H9 (cell line): ENCODE results near the gene AHDC1. TPM values are rescaled to one million over a fixed set of nuclear protein-coding genes. Genes with fewer than 3 reads are reported as not detected.

Experiments
- DNase-seq: peaks from one replicate; pipeline ENCODE4 v3.0.0-alpha.2; 2017
- H2AFZ ChIP-seq: one replicate; pipeline ENCODE4 v1.6.1; 2013; ENCODE audit warnings: mild to moderate bottlenecking, low read length, control low read depth, moderate library complexity
- H2AK5ac ChIP-seq: 2 replicates; pipeline ENCODE4 v1.6.1; 2013; ENCODE audit warnings: low read length, control low read depth, mixed read lengths; ENCODE audit not compliant: insufficient read length
- H2BK120ac ChIP-seq: one replicate; pipeline ENCODE4 v1.6.1; 2013; ENCODE audit warnings: low read depth, mild to moderate bottlenecking, low read length, control low read depth, inconsistent platforms; ENCODE audit not compliant: poor library complexity, severe bottlenecking
- H2BK12ac ChIP-seq: 2 replicates; pipeline ENCODE4 v1.6.1; 2013; ENCODE audit warnings: low read length, control low read depth, mixed read lengths, low read depth; ENCODE audit not compliant: insufficient read length
- H2BK15ac ChIP-seq: 2 replicates; pipeline ENCODE4 v1.6.1; 2013; ENCODE audit warnings: low read depth, low read length, control low read depth
- H2BK20ac ChIP-seq: one replicate; pipeline ENCODE4 v1.6.1; 2013; ENCODE audit warnings: low read depth, mild to moderate bottlenecking, low read length, control low read depth, inconsistent platforms; ENCODE audit not compliant: poor library complexity, severe bottlenecking
- H2BK5ac ChIP-seq: 2 replicates; pipeline ENCODE4 v1.6.1; 2013; ENCODE audit warnings: low read length, control low read depth, mixed read lengths; ENCODE audit not compliant: insufficient read length
- H3K14ac ChIP-seq: 2 replicates; pipeline ENCODE4 v1.6.1; 2013; ENCODE audit warnings: low read length, control low read depth; ENCODE audit not compliant: insufficient read depth
- H3K18ac ChIP-seq: 2 replicates; pipeline ENCODE4 v1.6.1; 2013; ENCODE audit warnings: low read depth, mild to moderate bottlenecking, mixed read lengths, low read length, control low read depth; ENCODE audit not compliant: insufficient read length
- H3K23ac ChIP-seq: 2 replicates; pipeline ENCODE4 v1.6.1; 2013; ENCODE audit warnings: low read length, control low read depth, mixed read lengths, low read depth; ENCODE audit not compliant: insufficient read length
- H3K23me2 ChIP-seq: 2 replicates; pipeline ENCODE4 v1.6.1; 2013; ENCODE audit warnings: low read depth, mild to moderate bottlenecking, mixed read lengths, low read length, control low read depth; ENCODE audit not compliant: insufficient read length, poor library complexity, severe bottlenecking
- H3K27ac ChIP-seq: 2 replicates; pipeline ENCODE4 v1.5.1; 2013; ENCODE audit warnings: low read length, control low read depth, mixed read lengths, low read depth; ENCODE audit not compliant: insufficient read length
- H3K27me3 ChIP-seq: 2 replicates; pipeline ENCODE4 v1.6.1; 2013; ENCODE audit warnings: low read length, control low read depth, inconsistent platforms; ENCODE audit not compliant: insufficient read depth
- H3K4ac ChIP-seq: 2 replicates; pipeline ENCODE4 v1.6.1; 2013; ENCODE audit warnings: low read depth, mild to moderate bottlenecking, control low read depth, inconsistent platforms, low read length, moderate library complexity
- H3K4me1 ChIP-seq: 2 replicates; pipeline ENCODE4 v1.6.1; 2013; ENCODE audit warnings: low read length, control low read depth, inconsistent platforms; ENCODE audit not compliant: insufficient read depth
- H3K4me2 ChIP-seq: 2 replicates; pipeline ENCODE4 v1.6.1; 2013; ENCODE audit warnings: low read length, control low read depth, mixed read lengths; ENCODE audit not compliant: insufficient read length, insufficient read depth
- H3K56ac ChIP-seq: 2 replicates; pipeline ENCODE4 v1.6.1; 2013; ENCODE audit warnings: low read depth, mild to moderate bottlenecking, mixed read lengths, low read length, control low read depth; ENCODE audit not compliant: insufficient read length
- H3K79me1 ChIP-seq: 2 replicates; pipeline ENCODE4 v1.6.1; 2013; ENCODE audit warnings: low read depth, mild to moderate bottlenecking, moderate library complexity, low read length, control low read depth, inconsistent platforms; ENCODE audit not compliant: insufficient read depth, poor library complexity, severe bottlenecking
- H3K79me2 ChIP-seq: 2 replicates; pipeline ENCODE4 v1.6.1; 2013; ENCODE audit warnings: low read length, control low read depth, inconsistent platforms; ENCODE audit not compliant: insufficient read depth
- H3K9ac ChIP-seq: 2 replicates; pipeline ENCODE4 v1.6.1; 2013; ENCODE audit warnings: low read length, control low read depth, mixed read lengths; ENCODE audit not compliant: insufficient read length; ENCODE audit errors: extremely low read depth
- H3K9me3 ChIP-seq: one replicate; pipeline ENCODE4 v1.6.1; 2013; ENCODE audit warnings: low read depth, low read length, inconsistent platforms; ENCODE audit not compliant: control insufficient read depth
- H3T11ph ChIP-seq: one replicate; pipeline ENCODE4 v1.6.1; 2013; ENCODE audit warnings: mild to moderate bottlenecking, low read length, control low read depth, inconsistent platforms
- H4K20me1 ChIP-seq: one replicate; pipeline ENCODE4 v1.6.1; 2013; ENCODE audit not compliant: control insufficient read depth, insufficient read length, insufficient read depth
- H4K5ac ChIP-seq: 2 replicates; pipeline ENCODE4 v1.6.1; 2013; ENCODE audit warnings: low read depth, mild to moderate bottlenecking, mixed read lengths, low read length, control low read depth; ENCODE audit not compliant: insufficient read length
- H4K8ac ChIP-seq: replicated peaks from 2 replicates; pipeline ENCODE4 v1.6.1; 2013; ENCODE audit warnings: low read length, control low read depth, mixed read lengths, low read depth; ENCODE audit not compliant: insufficient read length
- H4K91ac ChIP-seq: 2 replicates; pipeline ENCODE4 v1.6.1; 2013; ENCODE audit warnings: low read depth, mild to moderate bottlenecking, moderate library complexity, mixed read lengths, low read length, control low read depth; ENCODE audit not compliant: insufficient read length
- H3K27ac Mint-ChIP-seq, 3 experiments: 2 replicates in 2 of 3; 3 replicates in 1 of 3; pipeline ENCODE4 v1.8.0; 2020 to 2021; ENCODE audit warnings: mixed read lengths in 3 of 3, mild to moderate bottlenecking in 1 of 3, moderate library complexity in 1 of 3
- H3K27me3 Mint-ChIP-seq: 2 replicates; pipeline ENCODE4 v1.8.0; 2021; ENCODE audit warnings: low read depth, mild to moderate bottlenecking, moderate library complexity, mixed read lengths
- H3K36me3 Mint-ChIP-seq, 3 experiments: 2 replicates in 2 of 3; 3 replicates in 1 of 3; pipeline ENCODE4 v1.8.0; 2020 to 2021; ENCODE audit warnings: low read depth in 3 of 3, mixed read lengths in 3 of 3; ENCODE audit not compliant: insufficient read depth in 1 of 3
- H3K4me1 Mint-ChIP-seq, 2 experiments: 2 replicates each; pipeline ENCODE4 v1.8.0; 2020; ENCODE audit warnings: mixed read lengths in 2 of 2
- H3K4me3 Mint-ChIP-seq, 2 experiments: 2 replicates in 1 of 2; 3 replicates in 1 of 2; pipeline ENCODE4 v1.8.0; 2020 to 2021; ENCODE audit warnings: mild to moderate bottlenecking in 2 of 2, mixed read lengths in 2 of 2, moderate library complexity in 1 of 2
- H3K9me3 Mint-ChIP-seq, 2 experiments: 2 replicates in 1 of 2; 3 replicates in 1 of 2; pipeline ENCODE4 v1.8.0; 2020; ENCODE audit warnings: mild to moderate bottlenecking in 2 of 2, mixed read lengths in 2 of 2, moderate library complexity in 1 of 2
- WGBS: extraction: QIAGEN DNeasy Blood & Tissue Kit; methylation state at CpG from one replicate; pipeline ENCODE4 v1.1.7; 2013; ENCODE audit warnings: missing lambda C conversion rate, low lambda C conversion rate, mixed read lengths; ENCODE audit not compliant: insufficient read length; ENCODE audit errors: extremely low coverage; 5-methylcytosine and 5-hydroxymethylcytosine counted together
- total RNA-seq: library from RNA; stranded (reverse); gene quantifications from 2 replicates; pipeline ENCODE4 v1.2.1, GENCODE V29; 2021
- TF ChIP-seq, protein P1 (sequence below): fragments of 200-600 bp; sonication (generic); conservative IDR thresholded peaks from 3 replicates; pipeline ENCODE4 v1.8.0; 2021; ENCODE audit warnings: antibody characterized with exemption, mild to moderate bottlenecking

The AHDC1 gene
- total RNA-seq, 1 experiment from 2014 or later: 29.4 TPM

GRCh38 chr1:27598295-27598687 is 5.7 kb downstream of the AHDC1 start:
- peak; percentile 72 for DNase-seq
- Histone ChIP-seq H3K4me1 (peaks cover 24% of the 10 kb centered on the region), H3K27ac (no peak overlapping the region)

More at GRCh38 chr1:27598295-27598687, 5.7 kb downstream of the AHDC1 start:
- H2BK12ac ChIP-seq: no peak overlapping the region
- H3K79me2 ChIP-seq: peaks cover 22% of the 10 kb centered on the region; the same call in 1 of the 2 replicates
- Mint-ChIP-seq H3K4me3 (no peak overlapping the region; a peak in 1 of 5 replicates), H3K27me3 (no peaks in the 10 kb centered on the region), H3K4me1 (peaks cover 33 to 42% of the 10 kb centered on the region in 2 experiments), H3K36me3 (0 out of 7 replicates have a peak, but pooled peaks cover 0 to 1% (median 0%) of the 10 kb centered on the region in 3 experiments), H3K9me3 (no peaks in the 10 kb centered on the region), H3K27ac (peak overlapping the region in 1 of 3 experiments; percentile 62; a peak in 1 of 7 replicates)
- H3K23me2 ChIP-seq: peaks cover 3% of the 10 kb centered on the region
- H2AK5ac ChIP-seq: no peak overlapping the region
- no peak overlapping the region; the same call in 1 of the 2 replicates for H3K14ac ChIP-seq
- H3K4me2 ChIP-seq: no peak overlapping the region
- H3K56ac ChIP-seq: no peak overlapping the region
- H3K4ac ChIP-seq: no peak overlapping the region
- H2AFZ ChIP-seq: no peak overlapping the region
- no peaks in the 10 kb centered on the region for H3K9me3 ChIP-seq
- H3K9ac ChIP-seq: no peak overlapping the region
- H2BK5ac ChIP-seq: no peak overlapping the region
- peaks cover 6% of the 10 kb centered on the region for H4K20me1 ChIP-seq
- no peaks in the 10 kb centered on the region for H3K27me3 ChIP-seq
- H3T11ph ChIP-seq: no peak overlapping the region
- H3K23ac ChIP-seq: no peak overlapping the region
- no peak overlapping the region for H2BK15ac ChIP-seq
- peaks cover 2% of the 10 kb centered on the region for H3K79me1 ChIP-seq
- H3K18ac ChIP-seq: no peak overlapping the region
- WGBS: no CpG with 5 or more reads among the region's 3 CpGs
- no peak overlapping the region for H4K5ac ChIP-seq
- no peak overlapping the region for H4K91ac ChIP-seq
- TF ChIP-seq, protein P1, sequence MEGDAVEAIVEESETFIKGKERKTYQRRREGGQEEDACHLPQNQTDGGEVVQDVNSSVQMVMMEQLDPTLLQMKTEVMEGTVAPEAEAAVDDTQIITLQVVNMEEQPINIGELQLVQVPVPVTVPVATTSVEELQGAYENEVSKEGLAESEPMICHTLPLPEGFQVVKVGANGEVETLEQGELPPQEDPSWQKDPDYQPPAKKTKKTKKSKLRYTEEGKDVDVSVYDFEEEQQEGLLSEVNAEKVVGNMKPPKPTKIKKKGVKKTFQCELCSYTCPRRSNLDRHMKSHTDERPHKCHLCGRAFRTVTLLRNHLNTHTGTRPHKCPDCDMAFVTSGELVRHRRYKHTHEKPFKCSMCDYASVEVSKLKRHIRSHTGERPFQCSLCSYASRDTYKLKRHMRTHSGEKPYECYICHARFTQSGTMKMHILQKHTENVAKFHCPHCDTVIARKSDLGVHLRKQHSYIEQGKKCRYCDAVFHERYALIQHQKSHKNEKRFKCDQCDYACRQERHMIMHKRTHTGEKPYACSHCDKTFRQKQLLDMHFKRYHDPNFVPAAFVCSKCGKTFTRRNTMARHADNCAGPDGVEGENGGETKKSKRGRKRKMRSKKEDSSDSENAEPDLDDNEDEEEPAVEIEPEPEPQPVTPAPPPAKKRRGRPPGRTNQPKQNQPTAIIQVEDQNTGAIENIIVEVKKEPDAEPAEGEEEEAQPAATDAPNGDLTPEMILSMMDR: no peak
- H2BK20ac ChIP-seq: no peak overlapping the region
- no peak overlapping the region for H4K8ac ChIP-seq
- H2BK120ac ChIP-seq: no peak overlapping the region
